ENCODE results near the gene SLC35D2.
A peak's percentile ranks its signal among the peaks of the same experiment; 100 is the strongest.
"Not testable (repeated sequence)": the region's sequence is repeated elsewhere in the genome, so short reads cannot be mapped to it uniquely, and the experiment has no call there.

Gene SLC35D2

DNA sequence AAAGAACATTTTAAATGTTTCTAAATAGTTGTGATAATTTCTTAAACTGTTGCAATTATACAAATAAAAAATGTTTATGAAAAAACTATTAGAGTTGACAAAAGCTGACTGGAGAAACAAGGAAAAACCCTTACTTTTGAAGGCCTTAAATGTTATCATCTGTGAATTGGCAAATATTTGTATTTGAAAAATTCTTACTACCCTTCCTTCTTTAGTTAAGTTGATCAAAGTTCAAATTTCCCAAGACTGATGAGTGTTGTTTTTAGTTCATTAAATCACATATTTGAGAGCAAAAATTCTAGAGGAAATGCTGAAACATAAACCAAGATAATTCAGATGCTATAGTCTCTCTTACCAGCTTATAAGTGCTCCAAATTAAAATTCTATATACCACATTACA, 2.6 kb upstream of the SLC35D2 start:
- DNase-seq, result no peak
- Mint-ChIP-seq H3K36me3 (ENCODE audit: low read depth) (peaks cover 41% of the 10 kb centered on the region), H3K27me3 (no peaks in the 10 kb centered on the region), H3K4me3 (no peak overlapping the region), H3K27ac (no peak overlapping the region), H3K9me3 (no peaks in the 10 kb centered on the region), H3K4me1 (peaks cover 20% of the 10 kb centered on the region)
- no peak for ATAC-seq

DNA sequence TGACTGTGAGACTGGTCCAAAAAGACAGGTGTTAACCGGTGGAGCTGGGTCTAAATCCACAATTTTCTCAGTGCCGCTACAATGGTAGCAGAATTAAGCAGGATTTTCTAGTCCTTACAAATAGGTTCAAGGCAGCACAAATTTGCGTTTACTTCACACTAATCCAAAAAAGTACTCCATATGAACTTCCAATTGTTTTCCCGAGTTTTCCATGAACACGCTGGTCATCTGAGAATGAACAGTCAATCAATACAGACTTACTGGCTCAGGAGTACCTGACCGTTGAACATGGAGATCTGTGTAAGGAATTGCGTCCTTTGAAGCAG, 709 bp downstream of the SLC35D2 start:
- H3K4me1 Mint-ChIP-seq, result peaks cover 21% of the 10 kb centered on the region
- no peaks in the 10 kb centered on the region for H3K9me3 Mint-ChIP-seq
- no peak for ATAC-seq
- H3K4me3 Mint-ChIP-seq, result peak overlapping the region; percentile 65
- no peak for DNase-seq
- H3K27me3 Mint-ChIP-seq, result no peaks in the 10 kb centered on the region
- H3K27ac Mint-ChIP-seq, result no peak overlapping the region
- peaks cover 20% of the 10 kb centered on the region for H3K36me3 Mint-ChIP-seq (ENCODE audit: low read depth)

DNA sequence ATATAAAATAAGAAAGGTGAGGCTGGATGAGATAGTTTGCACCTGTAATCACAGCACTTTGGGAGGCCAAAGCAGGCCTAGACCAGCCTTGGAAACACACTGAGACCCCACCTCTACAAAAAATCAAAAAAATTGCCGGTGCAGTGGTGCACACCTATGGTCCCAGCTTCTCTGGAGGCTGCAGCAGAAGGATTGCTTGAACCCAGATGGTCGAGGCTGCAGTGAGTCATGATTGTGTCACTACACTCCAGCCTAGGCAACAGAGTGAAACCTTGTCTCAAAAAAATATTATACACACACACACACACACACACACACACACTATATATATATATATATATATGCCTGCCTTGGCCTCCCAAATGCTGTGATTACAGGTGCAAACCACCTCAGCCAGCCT, 1.3 kb downstream of the SLC35D2 start:
- ATAC-seq, result no peak
- Mint-ChIP-seq H3K9me3 (no peaks in the 10 kb centered on the region), H3K36me3 (ENCODE audit: low read depth) (peaks cover 18% of the 10 kb centered on the region), H3K27me3 (no peaks in the 10 kb centered on the region), H3K4me3 (no peak overlapping the region), H3K4me1 (peaks cover 21% of the 10 kb centered on the region), H3K27ac (no peak overlapping the region)
- DNase-seq, result no peak

DNA sequence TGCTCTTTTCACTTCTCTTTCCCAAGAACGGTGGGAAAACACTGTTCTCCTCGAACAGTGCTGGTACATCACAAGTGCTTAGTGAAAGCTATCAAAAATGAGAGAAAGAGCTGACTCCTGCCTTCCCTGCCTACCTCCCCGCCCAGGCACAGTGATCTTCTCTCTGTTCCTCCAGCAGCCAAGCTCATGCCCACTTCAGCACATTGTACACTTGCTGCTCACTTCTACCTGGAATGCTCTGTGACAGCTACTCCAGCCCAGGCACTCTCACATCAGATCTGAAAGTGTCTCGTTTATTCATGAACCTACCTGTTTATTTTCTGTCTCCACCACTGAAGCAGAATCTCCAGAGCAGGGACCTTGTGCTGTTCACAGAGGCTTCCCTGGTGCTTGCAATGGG, 1.8 kb downstream of the SLC35D2 start:
- no peak for DNase-seq
- Mint-ChIP-seq H3K4me3 (no peak overlapping the region), H3K27ac (no peak overlapping the region), H3K36me3 (ENCODE audit: low read depth) (peaks cover 17% of the 10 kb centered on the region), H3K4me1 (peaks cover 21% of the 10 kb centered on the region), H3K9me3 (no peaks in the 10 kb centered on the region), H3K27me3 (no peaks in the 10 kb centered on the region)
- ATAC-seq, result no peak

DNA sequence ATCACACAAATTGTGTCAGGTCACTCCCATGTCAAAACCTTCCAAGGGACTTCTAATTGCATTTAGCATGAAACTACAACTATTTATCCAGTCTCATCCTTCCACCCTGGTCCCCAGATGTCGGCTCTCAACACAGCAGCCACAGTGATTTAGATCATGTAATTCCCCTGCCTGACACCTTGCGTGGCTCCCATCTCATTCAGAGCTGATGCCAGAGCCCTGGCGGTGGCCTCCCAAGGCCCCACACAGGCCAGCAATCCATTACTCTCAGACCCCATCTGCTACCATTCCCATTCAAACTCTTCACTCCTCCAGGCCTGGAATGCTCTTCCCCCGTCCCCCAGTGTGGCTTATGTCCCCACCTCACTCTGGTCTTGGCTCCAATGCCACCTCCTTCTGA, 2.4 kb downstream of the SLC35D2 start:
- Mint-ChIP-seq H3K27me3 (no peaks in the 10 kb centered on the region), H3K4me3 (no peak overlapping the region), H3K36me3 (ENCODE audit: low read depth) (peaks cover 12% of the 10 kb centered on the region), H3K9me3 (no peaks in the 10 kb centered on the region), H3K4me1 (peaks cover 21% of the 10 kb centered on the region), H3K27ac (no peak overlapping the region)
- ATAC-seq (no peak), DNase-seq (no peak)

DNA sequence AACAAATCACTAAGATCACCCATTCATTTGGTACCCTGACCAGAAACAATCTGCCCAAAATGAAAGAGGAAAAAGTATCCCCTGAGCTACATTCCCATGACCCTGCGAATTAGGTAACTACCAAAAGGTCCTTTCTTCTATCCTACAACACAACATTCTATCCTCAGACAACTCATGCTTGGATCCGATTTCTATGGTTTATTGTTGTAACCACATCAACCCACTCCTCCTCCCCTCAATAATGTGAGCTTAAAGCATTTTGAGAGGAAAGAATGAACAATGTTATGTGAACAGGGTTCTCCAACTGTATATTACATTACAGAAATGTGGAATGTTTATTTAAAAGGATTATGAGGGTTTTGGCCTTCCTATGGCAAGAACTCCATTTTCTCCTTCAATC, 4.0 kb downstream of the SLC35D2 start:
- Mint-ChIP-seq H3K9me3 (no peaks in the 10 kb centered on the region), H3K27ac (no peak overlapping the region), H3K36me3 (ENCODE audit: low read depth) (peaks cover 7% of the 10 kb centered on the region), H3K4me1 (peaks cover 20% of the 10 kb centered on the region), H3K27me3 (no peaks in the 10 kb centered on the region), H3K4me3 (no peak overlapping the region)
- no peak for ATAC-seq
- no peak for DNase-seq

DNA sequence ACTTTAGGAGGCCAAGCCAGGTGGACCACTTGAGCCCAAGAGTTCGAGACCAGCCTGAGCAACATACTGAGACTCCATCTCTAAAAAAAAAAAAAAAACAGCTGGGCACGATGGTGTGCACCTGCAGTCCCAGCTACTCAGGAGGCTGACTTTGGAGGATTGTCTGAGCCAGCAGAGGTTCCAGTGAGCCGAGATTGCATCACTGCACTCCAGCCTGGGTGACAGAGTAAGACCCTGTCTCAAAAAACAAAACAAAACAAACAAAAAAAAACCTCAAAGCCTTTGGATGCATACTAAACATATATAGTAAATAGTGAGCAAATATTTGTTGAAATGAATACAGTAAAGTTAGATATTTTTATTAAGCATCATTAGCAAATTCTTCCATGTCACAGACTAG, 5.3 kb downstream of the SLC35D2 start:
- no peak for DNase-seq
- no peaks in the 10 kb centered on the region for H3K27me3 Mint-ChIP-seq
- H3K4me1 Mint-ChIP-seq, result peaks cover 12% of the 10 kb centered on the region
- no peaks in the 10 kb centered on the region for H3K9me3 Mint-ChIP-seq
- H3K4me3 Mint-ChIP-seq, result no peak overlapping the region
- no peaks in the 10 kb centered on the region for H3K36me3 Mint-ChIP-seq (ENCODE audit: low read depth)
- H3K27ac Mint-ChIP-seq, result no peak overlapping the region
- no peak for ATAC-seq

DNA sequence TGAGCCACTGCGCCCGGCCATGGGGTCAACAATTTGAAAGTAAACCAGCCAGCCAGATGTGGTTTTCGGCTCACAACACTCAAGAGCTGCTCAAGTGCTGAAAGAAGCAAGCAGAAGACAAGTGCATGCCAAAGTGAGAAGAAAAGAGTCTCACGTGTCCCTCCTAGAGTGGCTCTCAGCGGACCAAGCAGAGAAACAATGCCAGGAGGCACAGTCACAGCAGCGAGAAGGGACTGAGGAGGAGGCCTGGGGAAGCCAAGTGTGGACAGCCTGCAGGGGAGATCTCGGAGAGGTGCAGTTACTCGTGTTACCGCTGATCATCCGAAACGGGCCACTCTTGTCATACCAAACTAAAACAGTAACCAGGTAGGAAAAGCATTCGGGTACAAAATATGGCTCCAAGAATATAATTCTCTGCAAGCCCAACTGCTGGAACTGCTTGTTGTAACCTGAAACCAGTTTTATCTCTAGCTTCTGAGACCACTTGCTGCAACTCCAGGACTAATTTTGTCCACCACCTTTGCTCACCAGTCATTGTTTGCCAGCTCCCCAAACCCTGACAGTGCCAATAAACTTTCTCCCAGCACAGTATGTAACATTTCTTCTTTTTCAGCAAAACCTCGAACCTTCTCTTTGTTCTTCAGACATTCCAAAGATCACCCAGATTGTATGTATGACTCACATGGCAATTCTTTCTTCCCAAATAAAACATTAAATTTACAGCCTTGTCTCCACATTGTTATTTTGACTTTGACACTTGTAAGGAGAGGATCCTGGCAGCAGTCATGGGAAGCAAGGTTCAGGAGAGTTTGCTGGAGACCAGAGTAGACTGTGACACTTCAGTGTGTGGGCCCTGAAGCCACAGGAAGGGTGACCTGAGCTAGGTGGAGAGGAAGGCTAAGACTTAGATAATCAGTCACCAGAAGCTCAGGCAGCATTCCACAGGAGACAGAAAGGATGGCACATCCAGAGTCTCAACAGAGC, 6.3 kb downstream of the SLC35D2 start:
- H3K27ac Mint-ChIP-seq, result no peak overlapping the region
- no peaks in the 10 kb centered on the region for H3K36me3 Mint-ChIP-seq (ENCODE audit: low read depth)
- no peak for DNase-seq
- peaks cover 6% of the 10 kb centered on the region for H3K4me1 Mint-ChIP-seq
- no peak overlapping the region for H3K4me3 Mint-ChIP-seq
- ATAC-seq, result no peak
- H3K9me3 Mint-ChIP-seq, result no peaks in the 10 kb centered on the region
- no peaks in the 10 kb centered on the region for H3K27me3 Mint-ChIP-seq

DNA sequence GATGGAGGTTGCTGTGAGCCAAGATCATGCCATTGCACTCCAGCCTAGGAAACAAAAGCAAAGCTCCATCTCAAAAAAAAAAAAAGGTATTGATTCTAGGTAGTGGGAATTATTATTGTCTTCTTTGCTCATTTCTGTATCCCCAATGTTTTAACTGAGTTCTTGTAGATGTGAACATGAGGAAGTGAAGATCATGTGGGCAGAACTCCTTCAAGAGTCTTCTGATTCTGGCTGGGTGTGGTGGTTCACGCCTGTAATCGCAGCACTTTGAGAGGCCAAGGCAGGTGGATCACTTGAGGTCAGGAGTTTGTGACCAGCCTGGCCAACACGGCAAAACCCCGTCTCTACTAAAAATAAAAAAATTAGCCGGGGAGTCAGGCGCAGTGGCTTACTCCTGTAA, 8.0 kb downstream of the SLC35D2 start:
- ATAC-seq; H3K27ac Mint-ChIP-seq; H3K9me3 Mint-ChIP-seq; DNase-seq; H3K27me3 Mint-ChIP-seq; H3K36me3 Mint-ChIP-seq (ENCODE audit: low read depth); H3K4me3 Mint-ChIP-seq; H3K4me1 Mint-ChIP-seq: not testable (repeated sequence)

DNA sequence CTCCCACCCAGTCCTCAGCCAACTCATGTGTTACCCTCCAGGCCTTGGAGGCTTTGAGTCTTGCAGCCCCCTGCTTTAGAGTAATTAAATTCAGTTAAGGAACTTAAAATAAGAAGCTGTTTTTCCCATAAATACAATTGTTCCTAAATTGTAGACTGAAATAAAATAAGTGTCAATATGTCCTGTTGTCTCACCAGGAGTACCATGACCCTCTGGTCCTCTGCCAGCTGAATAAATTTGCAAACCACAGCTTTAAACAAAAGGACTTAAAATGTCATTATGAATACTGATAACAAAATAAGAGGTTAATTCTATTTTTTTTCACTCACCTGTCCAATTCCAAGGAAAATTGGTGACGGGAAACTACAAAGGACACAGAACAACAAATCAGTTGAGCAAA, 15.6 kb downstream of the SLC35D2 start:
- Mint-ChIP-seq H3K9me3 (no peaks in the 10 kb centered on the region), H3K4me1 (no peaks in the 10 kb centered on the region), H3K27me3 (no peaks in the 10 kb centered on the region), H3K36me3 (ENCODE audit: low read depth) (peaks cover 2% of the 10 kb centered on the region), H3K27ac (no peak overlapping the region), H3K4me3 (no peak overlapping the region)
- ATAC-seq, result no peak
- DNase-seq, result no peak

DNA sequence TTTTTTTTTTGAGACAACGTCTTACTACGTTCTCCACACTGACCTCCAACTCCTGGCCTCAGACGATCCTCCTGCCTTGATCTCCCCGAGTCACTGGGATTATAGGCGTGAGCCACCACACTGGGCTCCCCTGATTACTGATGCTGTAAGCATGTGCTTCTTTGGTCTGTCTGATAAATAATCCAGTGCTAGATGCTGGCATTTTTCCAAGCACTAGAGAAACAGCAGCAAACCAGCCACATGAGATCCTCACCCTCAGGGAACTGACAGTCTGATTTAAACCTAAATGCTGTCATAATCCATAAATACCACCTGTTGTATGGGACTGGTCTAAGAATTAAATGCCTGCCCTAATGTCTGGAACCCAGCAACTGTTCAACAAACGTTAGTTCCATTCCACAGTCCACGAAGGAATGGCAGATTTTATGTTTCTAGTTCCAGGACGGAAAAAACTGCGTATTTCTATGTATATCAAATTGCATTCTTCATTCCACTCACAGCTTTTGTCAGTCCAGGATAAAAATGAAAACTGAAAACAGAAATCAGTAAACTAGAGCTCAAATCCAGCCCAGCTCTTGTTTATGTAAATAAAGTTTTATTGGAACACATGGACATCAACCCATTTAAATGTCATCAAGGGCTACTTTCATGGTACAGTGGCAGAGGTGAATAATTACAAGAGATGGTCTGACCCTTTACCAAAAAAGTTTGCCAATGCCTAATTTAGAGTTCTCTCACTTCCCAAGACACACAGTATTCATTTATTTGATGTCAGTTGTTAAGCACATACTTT, 20.1 kb downstream of the SLC35D2 start:
- no peak overlapping the region for H3K27ac Mint-ChIP-seq
- no peak for ATAC-seq
- H3K4me3 Mint-ChIP-seq, result no peak overlapping the region
- H3K27me3 Mint-ChIP-seq, result no peaks in the 10 kb centered on the region
- H3K9me3 Mint-ChIP-seq, result no peaks in the 10 kb centered on the region
- peaks cover 5% of the 10 kb centered on the region for H3K36me3 Mint-ChIP-seq (ENCODE audit: low read depth)
- no peaks in the 10 kb centered on the region for H3K4me1 Mint-ChIP-seq
- no peak for DNase-seq

DNA sequence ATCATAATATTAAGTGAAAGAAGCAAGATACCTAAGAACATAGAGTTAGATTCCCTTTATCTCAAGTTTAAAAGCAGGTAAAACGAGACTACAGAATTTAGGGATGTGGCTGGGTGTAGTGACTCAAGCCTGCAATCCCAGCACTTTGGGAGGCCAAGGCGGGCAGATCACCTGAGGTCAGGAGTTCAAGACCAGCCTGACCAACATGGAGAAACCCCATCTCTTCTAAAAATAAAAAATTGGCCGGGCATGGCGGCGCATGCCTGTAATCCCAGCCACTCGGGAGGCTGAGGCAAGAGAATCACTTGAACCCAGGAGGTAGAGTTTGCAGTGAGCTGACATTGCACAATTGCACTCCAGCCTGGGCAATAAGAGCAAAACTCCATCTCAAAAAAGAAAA, 21.4 kb downstream of the SLC35D2 start:
- not testable (repeated sequence) for H3K4me1 Mint-ChIP-seq; H3K27ac Mint-ChIP-seq; DNase-seq; H3K36me3 Mint-ChIP-seq (ENCODE audit: low read depth); H3K27me3 Mint-ChIP-seq; H3K4me3 Mint-ChIP-seq; H3K9me3 Mint-ChIP-seq; ATAC-seq

DNA sequence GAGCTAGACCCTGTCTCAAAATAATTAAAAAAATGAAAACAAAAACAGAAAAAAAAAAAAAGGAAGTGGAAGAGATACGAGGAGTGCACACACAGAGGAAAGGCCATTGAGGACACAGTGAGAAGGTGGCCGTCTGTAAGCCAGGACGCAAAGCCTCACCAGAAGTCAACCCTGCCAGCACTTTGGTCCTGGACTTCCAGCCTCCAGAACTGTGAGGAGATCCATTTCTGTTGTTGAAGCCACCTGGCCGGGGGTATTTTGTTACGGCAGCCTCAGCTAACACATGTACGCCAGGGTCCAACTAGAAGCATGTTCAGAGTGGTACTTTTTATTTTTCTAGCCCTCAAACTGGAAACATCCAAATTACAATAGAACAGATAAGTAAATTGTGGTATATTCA, 21.8 kb downstream of the SLC35D2 start:
- no peak overlapping the region for H3K4me3 Mint-ChIP-seq
- H3K4me1 Mint-ChIP-seq, result no peaks in the 10 kb centered on the region
- H3K27me3 Mint-ChIP-seq, result no peaks in the 10 kb centered on the region
- no peak for DNase-seq
- H3K9me3 Mint-ChIP-seq, result no peaks in the 10 kb centered on the region
- H3K36me3 Mint-ChIP-seq (ENCODE audit: low read depth), result peaks cover 5% of the 10 kb centered on the region
- H3K27ac Mint-ChIP-seq, result no peak overlapping the region
- no peak for ATAC-seq

DNA sequence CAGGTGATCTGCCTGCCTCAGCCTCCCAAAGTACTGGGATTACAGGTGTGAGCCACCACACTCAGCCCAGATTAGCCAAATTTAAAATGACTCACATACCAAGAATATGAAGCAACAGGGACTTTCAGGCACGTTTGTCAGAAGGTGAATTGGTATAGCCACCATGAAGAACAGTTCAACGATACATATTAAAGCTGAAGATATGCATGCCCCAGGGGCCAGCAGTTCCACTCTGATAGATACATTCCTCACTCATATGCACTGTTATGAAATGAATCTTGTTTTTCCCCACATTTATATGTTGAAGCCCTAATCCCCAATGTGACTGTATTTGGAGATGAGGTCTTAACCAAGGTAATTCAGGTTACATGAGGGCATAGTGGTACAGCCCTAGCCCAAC, 22.5 kb downstream of the SLC35D2 start:
- no peaks in the 10 kb centered on the region for H3K9me3 Mint-ChIP-seq
- ATAC-seq, result no peak
- H3K36me3 Mint-ChIP-seq (ENCODE audit: low read depth), result peaks cover 5% of the 10 kb centered on the region
- H3K27me3 Mint-ChIP-seq, result no peaks in the 10 kb centered on the region
- H3K4me1 Mint-ChIP-seq, result no peaks in the 10 kb centered on the region
- DNase-seq, result no peak
- no peak overlapping the region for H3K27ac Mint-ChIP-seq
- no peak overlapping the region for H3K4me3 Mint-ChIP-seq

DNA sequence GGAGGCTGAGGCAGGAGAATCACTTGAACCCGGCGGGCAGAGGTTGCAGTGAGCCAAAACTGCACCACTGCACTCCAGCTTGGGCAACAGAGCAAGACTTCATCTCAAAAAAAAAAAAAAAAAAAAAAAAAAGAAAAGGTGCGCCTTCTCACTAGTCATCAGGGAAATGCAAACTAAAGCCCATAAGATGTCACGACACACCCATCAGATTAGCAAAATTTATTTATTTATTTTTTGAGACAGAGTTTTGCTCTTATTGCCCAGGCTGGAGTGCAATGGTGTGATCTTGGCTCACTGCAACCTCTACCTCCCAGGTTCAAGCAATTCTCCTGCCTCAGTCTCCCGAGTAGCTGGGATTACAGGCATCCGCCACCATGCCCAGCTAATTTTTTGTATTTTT, 23.0 kb downstream of the SLC35D2 start:
- ATAC-seq, result not testable (repeated sequence)

More for the DNA sequence above, 23.0 kb downstream of the SLC35D2 start:
- not testable (repeated sequence) for H3K4me1 Mint-ChIP-seq; DNase-seq; H3K9me3 Mint-ChIP-seq; H3K27ac Mint-ChIP-seq; H3K36me3 Mint-ChIP-seq (ENCODE audit: low read depth); H3K4me3 Mint-ChIP-seq; H3K27me3 Mint-ChIP-seq
